Ovary (tissue), 9 donors: ENCODE measurements around the gene CDYL2. TPM values are rescaled to one million over a fixed set of nuclear protein-coding genes. Genes with fewer than 3 reads are reported as not detected.

Experiments used
- DNase-seq, 5 donors: peaks; one replicate each; pipeline ENCODE4 v3.0.0-alpha.2; 2019 to 2020
- H3K27ac ChIP-seq, 2 donors: fragments of 200-600 bp; one replicate each; pipeline versions ENCODE4 v1.5.1 to v1.8.0; 2019 to 2022
- H3K27me3 ChIP-seq: fragments of 200-600 bp; one replicate; pipeline ENCODE4 v1.8.0; 2022
- H3K36me3 ChIP-seq: fragments of 200-600 bp; sonication (generic); one replicate; pipeline ENCODE4 v1.5.1; 2019
- H3K4me1 ChIP-seq: one replicate; pipeline ENCODE4 v1.8.1; 2013; ENCODE audit warnings: mild to moderate bottlenecking, moderate library complexity; ENCODE audit not compliant: insufficient read depth
- H3K4me3 ChIP-seq: fragments of 200-600 bp; sonication (generic); one replicate; pipeline ENCODE4 v1.5.1; 2017
- H3K9me3 ChIP-seq, 2 donors: fragments of 200-600 bp in 1 of 2; sonication (generic) in 1 of 2; one replicate each; pipeline versions ENCODE4 v1.5.1 to v1.8.1; 2013 to 2019; ENCODE audit warnings: mild to moderate bottlenecking in 1 of 2, moderate library complexity in 1 of 2
- EP300 ChIP-seq: sonication (generic); formaldehyde crosslinking; IDR thresholded peaks from one replicate; pipeline ENCODE4 v1.6.1; 2017; ENCODE audit warnings: antibody characterized with exemption
- POLR2A ChIP-seq: fragments of 450-650 bp; IDR thresholded peaks from one replicate; pipeline ENCODE4 v1.6.1; 2017; ENCODE audit warnings: antibody characterized with exemption, mild to moderate bottlenecking, moderate library complexity
- WGBS, 3 donors: extraction: QIAGEN DNeasy Blood & Tissue Kit in 1 of 3; methylation state at CpG; one replicate each; pipeline versions ENCODE4 v1.1.5 to v1.1.7; 2013 to 2017; 5-methylcytosine and 5-hydroxymethylcytosine counted together
- intact Hi-C, 4 donors: fragments of 100-400 bp; cut with DNase I; formaldehyde crosslinking; loops; one replicate each; pipeline versions ENCODE4 v1.11.0 to v1.15.1; 2022 to 2023
- polyA plus RNA-seq, 2 donors: library from polyadenylated mRNA; stranded (reverse); fragments of 200-250 nt in 1 of 2; fragments of 350-450 nt in 1 of 2; fragmentation: Illumina TruSeq in 1 of 2; extraction: RNeasy Lipid Tissue Mini Kit (QIAGEN cat#74804) in 1 of 2; gene quantifications; one replicate each; pipeline ENCODE4 v1.2.3, GENCODE V29; 2013 to 2014
- total RNA-seq, 7 donors: library from RNA; depleted of rRNA in 2 of 7; stranded (reverse); fragments of >200 nt in 2 of 7; fragmentation: NEBNext Ultra II Directional in 3 of 7; extraction: Animal tissue kit (Norgen Biotek cat#: 25700) in 3 of 7; gene quantifications; one replicate each; pipeline versions ENCODE4 v1.1.0 to v1.2.4, GENCODE V29; 2016 to 2023
- TF ChIP-seq, protein P1 (sequence below), 3 donors: fragments of 450-650 bp in 2 of 3; fragments of 200-600 bp in 1 of 3; IDR thresholded peaks; one replicate each; pipeline versions ENCODE4 v1.5.1 to v1.8.0; 2016 to 2022; ENCODE audit warnings: antibody characterized with exemption in 3 of 3, mild to moderate bottlenecking in 1 of 3
- donor health status: DM: no; HTN: no; CAD: no; lungs with moderate emphysema.
- donor health status: DM: no; HTN: no; CAD: no.
- donor health status: Bipolar disorder and iron deficiency.
- donor health status: DM: yes; HTN: yes; CAD: no.
- donor health status: DM: no; HTN: no; CAD: no.
- donor health status: DM: yes; HTN: yes; CAD: no.

CDYL2 gene
- total and polyA plus RNA-seq, 9 donors, result 0.48 to 4.4 (median 1.8) TPM

DNA sequence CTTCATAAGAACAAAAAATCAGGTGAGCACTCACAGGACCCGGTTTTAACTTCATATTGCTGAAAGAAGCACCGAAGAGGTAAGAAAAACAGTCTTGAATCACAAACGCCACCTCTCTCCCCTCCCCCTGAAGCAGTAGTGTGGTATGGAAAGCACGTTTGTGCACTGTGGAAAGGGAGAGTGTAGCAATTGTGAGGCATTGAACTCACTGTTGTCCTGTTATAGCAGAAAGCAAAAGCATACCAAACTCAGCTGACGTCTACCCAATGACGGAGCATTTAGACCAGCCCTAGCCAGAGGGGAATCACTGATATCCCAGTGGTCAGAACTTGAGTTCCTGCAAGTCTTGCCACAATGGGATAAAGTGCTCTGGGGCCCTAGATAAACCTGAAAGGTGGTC, 164.8 kb downstream of the CDYL2 start:
- Histone ChIP-seq H3K36me3 (no peaks in the 10 kb centered on the region), H3K4me1 (no peaks in the 10 kb centered on the region), H3K27ac (no peak overlapping the region), H3K4me3 (no peak overlapping the region), H3K9me3 (no peaks in the 10 kb centered on the region), H3K27me3 (no peaks in the 10 kb centered on the region)
- no peak for DNase-seq
- 87 to 89% (median 87%) methylated on average over 6 of the region's 6 CpGs for WGBS, 3 donors
- intact Hi-C loops, result no loop called here
- TF ChIP-seq, protein P1, sequence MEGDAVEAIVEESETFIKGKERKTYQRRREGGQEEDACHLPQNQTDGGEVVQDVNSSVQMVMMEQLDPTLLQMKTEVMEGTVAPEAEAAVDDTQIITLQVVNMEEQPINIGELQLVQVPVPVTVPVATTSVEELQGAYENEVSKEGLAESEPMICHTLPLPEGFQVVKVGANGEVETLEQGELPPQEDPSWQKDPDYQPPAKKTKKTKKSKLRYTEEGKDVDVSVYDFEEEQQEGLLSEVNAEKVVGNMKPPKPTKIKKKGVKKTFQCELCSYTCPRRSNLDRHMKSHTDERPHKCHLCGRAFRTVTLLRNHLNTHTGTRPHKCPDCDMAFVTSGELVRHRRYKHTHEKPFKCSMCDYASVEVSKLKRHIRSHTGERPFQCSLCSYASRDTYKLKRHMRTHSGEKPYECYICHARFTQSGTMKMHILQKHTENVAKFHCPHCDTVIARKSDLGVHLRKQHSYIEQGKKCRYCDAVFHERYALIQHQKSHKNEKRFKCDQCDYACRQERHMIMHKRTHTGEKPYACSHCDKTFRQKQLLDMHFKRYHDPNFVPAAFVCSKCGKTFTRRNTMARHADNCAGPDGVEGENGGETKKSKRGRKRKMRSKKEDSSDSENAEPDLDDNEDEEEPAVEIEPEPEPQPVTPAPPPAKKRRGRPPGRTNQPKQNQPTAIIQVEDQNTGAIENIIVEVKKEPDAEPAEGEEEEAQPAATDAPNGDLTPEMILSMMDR (IDR thresholded peaks at IDR 0.05), result no peak
- TF ChIP-seq POLR2A (no peak), EP300 (no peak)

DNA sequence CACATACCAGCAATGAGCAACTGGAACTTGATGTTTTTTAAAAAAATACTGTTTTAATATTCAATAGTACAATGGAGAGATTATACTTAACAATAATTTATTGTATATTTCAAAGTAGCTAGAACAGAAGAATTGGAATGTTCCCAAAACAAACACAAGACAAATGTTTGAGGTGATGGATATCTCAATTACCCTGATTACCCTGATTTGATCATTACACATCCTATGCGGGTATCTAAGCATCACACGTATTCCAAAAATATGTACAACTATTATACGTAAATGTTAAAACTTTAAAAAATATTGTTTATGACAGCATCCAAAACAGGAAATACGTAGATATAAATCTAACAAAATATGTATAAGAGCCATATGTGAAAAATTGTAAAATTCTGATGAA, 166.8 kb downstream of the CDYL2 start:
- H3K36me3 ChIP-seq, result no peaks in the 10 kb centered on the region
- intact Hi-C loops, result no loop called here

DNA sequence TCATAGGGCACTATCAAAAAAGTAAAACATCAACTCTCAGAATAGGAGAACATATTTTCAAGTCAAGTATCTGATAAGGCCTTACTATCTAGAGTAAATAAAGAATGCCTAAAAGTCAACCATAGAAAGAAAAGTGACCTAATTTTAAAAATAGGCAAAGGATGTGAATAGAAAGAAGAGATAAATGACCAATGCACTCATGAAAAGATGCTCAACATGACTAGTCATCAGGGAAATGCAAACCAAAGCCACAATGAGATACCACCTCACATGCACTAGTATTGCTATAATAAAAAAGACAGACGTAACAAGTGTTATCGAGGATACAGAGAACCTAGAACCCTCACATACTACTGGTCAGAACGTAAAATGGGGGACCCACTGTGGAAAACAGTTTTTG, 172.8 kb downstream of the CDYL2 start:
- Histone ChIP-seq H3K9me3 (no peaks in the 10 kb centered on the region), H3K4me3 (no peak overlapping the region), H3K36me3 (no peaks in the 10 kb centered on the region), H3K4me1 (no peaks in the 10 kb centered on the region), H3K27ac (no peak overlapping the region), H3K27me3 (no peaks in the 10 kb centered on the region)
- no peak for DNase-seq
- TF ChIP-seq, protein P1 (IDR thresholded peaks at IDR 0.05), result no peak
- no peak for TF ChIP-seq EP300
- no peak for TF ChIP-seq POLR2A
- 95 to 98% (median 97%) methylated on average over 3 of the region's 3 CpGs for WGBS, 3 donors
- intact Hi-C loops, result no loop called here

More for the DNA sequence above, 166.8 kb downstream of the CDYL2 start:
- Histone ChIP-seq H3K27me3 (no peaks in the 10 kb centered on the region), H3K9me3 (no peaks in the 10 kb centered on the region), H3K4me3 (no peak overlapping the region), H3K4me1 (no peaks in the 10 kb centered on the region), H3K27ac (no peak overlapping the region)
- 89 to 94% (median 89%) methylated on average over 4 of the region's 4 CpGs for WGBS, 3 donors
- TF ChIP-seq, protein P1 (IDR thresholded peaks at IDR 0.05), result no peak
- TF ChIP-seq POLR2A, result no peak
- no peak for TF ChIP-seq EP300
- no peak for DNase-seq

DNA sequence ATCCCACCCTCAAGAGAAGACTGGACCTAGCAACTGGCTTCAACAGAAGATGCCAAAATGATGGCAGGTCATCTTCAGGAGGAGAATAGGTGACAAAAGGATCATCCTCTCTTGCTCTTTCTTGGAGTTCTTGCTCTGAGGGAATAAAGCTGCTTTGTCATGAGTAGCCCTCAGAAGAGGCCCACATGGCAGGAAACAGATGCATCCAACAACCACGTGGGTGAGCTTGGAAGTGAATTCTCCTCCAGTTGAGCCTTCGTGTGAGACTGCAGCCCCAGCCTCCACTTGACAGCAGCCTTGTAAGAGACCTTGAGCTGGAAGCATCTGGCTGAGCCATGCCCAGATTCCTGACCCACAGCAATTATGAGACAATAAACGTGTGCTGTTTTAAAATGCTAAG, 176.1 kb downstream of the CDYL2 start:
- Histone ChIP-seq H3K4me3 (no peak overlapping the region), H3K27me3 (no peaks in the 10 kb centered on the region), H3K4me1 (no peaks in the 10 kb centered on the region), H3K9me3 (no peaks in the 10 kb centered on the region), H3K36me3 (no peaks in the 10 kb centered on the region), H3K27ac (no peak overlapping the region)
- intact Hi-C loops, result no loop called here
- TF ChIP-seq POLR2A, result no peak
- no peak for TF ChIP-seq EP300
- TF ChIP-seq, protein P1 (IDR thresholded peaks at IDR 0.05), result no peak
- WGBS, 3 donors, result 46 to 57% (median 48%) methylated on average over 3 of the region's 3 CpGs
- no peak for DNase-seq
